HepG2 (cell line): ENCODE results near the gene AMBRA1. TPM values are rescaled to one million over a fixed set of nuclear protein-coding genes. Genes with fewer than 3 reads are reported as not detected.

Source experiments
- ATAC-seq: fragments of 200-7000 bp; cut with Tn5 transposase; 3 replicates; pipeline ENCODE4 v1.9.1; 2020; ENCODE audit warnings: mild to moderate bottlenecking, moderate library complexity
- BruUV-seq: library from RNA; stranded (reverse); fragments of 400-500 nt; replicated peaks from 2 replicates; lab custom pipeline; 2021; lab: Mats Ljungman, UMichigan
- CTCF ChIA-PET: fragments of 300-600 bp; formaldehyde crosslinking; extraction: SDS; loops from one replicate; lab custom pipeline; 2021; ENCODE audit warnings: low total read pairs, inconsistent platforms, low intra/inter-chr PET ratio; lab: Yijun Ruan, JAX
- POLR2A ChIA-PET: fragments of 350-600 bp; sonication (Branson Sonifier 250); formaldehyde crosslinking; loops from one replicate; lab custom pipeline; 2020; ENCODE audit warnings: antibody characterized with exemption, inconsistent platforms; lab: Yijun Ruan, JAX
- DNase-seq: peaks from one replicate; pipeline ENCODE4 v3.0.0-alpha.2; 2015; ENCODE audit warnings: low spot score
- FAIRE-seq: peaks from 3 replicates; lab custom pipeline; 2011; peaks lifted over from hg19 to GRCh38; lab: Jason Lieb, UNC
- H2AFZ ChIP-seq: one replicate; pipeline ENCODE4 v1.6.1; 2011; ENCODE audit warnings: low read length, inconsistent platforms
- H3K27ac ChIP-seq: fragments of 300-600 bp; 3 replicates; pipeline ENCODE4 v1.8.0; 2011; ENCODE audit warnings: mixed run types, mild to moderate bottlenecking, mixed read lengths, low read length, inconsistent platforms; ENCODE audit not compliant: insufficient read depth; ENCODE audit errors: extremely low read length
- H3K27me3 ChIP-seq, 2 experiments: fragments of 200-600 bp in 1 of 2; 2 replicates in 1 of 2; 3 replicates in 1 of 2; pipeline versions ENCODE4 v1.6.0 to v1.8.0; 2011; ENCODE audit warnings: low read length in 2 of 2, mild to moderate bottlenecking in 2 of 2, moderate library complexity in 2 of 2, inconsistent platforms in 1 of 2; ENCODE audit not compliant: insufficient read depth in 2 of 2, control insufficient read depth in 1 of 2
- H3K36me3 ChIP-seq, 2 experiments: fragments of 200-600 bp in 1 of 2; replicated peaks in 1 of 2; 2 replicates in 1 of 2; 3 replicates in 1 of 2; pipeline versions ENCODE4 v1.5.1 to v1.8.0; 2011; ENCODE audit warnings: low read length in 2 of 2, inconsistent platforms in 1 of 2; ENCODE audit not compliant: insufficient read depth in 2 of 2, control insufficient read depth in 1 of 2
- H3K4me1 ChIP-seq: 2 replicates; pipeline ENCODE4 v1.5.1; 2012; ENCODE audit warnings: low read length, inconsistent platforms; ENCODE audit not compliant: insufficient read depth
- H3K4me2 ChIP-seq: 2 replicates; pipeline ENCODE4 v1.6.0; 2011; ENCODE audit warnings: low read depth, low read length, inconsistent platforms
- H3K4me3 ChIP-seq, 3 experiments: fragments of 200-600 bp in 1 of 3; sonication (generic), shearing (Covaris generic) in 1 of 3; replicated peaks in 1 of 3; 2 replicates each; pipeline ENCODE4 v1.5.1; 2011 to 2016; ENCODE audit warnings: low read length in 3 of 3, inconsistent platforms in 2 of 3, low read depth in 2 of 3, mild to moderate bottlenecking in 2 of 3, control low read depth in 1 of 3, mixed read lengths in 1 of 3; ENCODE audit not compliant: insufficient read depth in 1 of 3
- H3K79me2 ChIP-seq: one replicate; pipeline ENCODE4 v1.6.1; 2011; ENCODE audit warnings: low read length, inconsistent platforms; ENCODE audit not compliant: insufficient read depth
- H3K9ac ChIP-seq: 2 replicates; pipeline ENCODE4 v1.6.0; 2011; ENCODE audit warnings: mild to moderate bottlenecking, low read depth, low read length, inconsistent platforms; ENCODE audit not compliant: insufficient read depth
- H3K9me3 ChIP-seq: 2 replicates; pipeline ENCODE4 v1.5.1; 2012; ENCODE audit warnings: mild to moderate bottlenecking, low read length
- H4K20me1 ChIP-seq: 2 replicates; pipeline ENCODE4 v1.6.0; 2011; ENCODE audit warnings: inconsistent platforms, mild to moderate bottlenecking, low read length, moderate library complexity; ENCODE audit not compliant: insufficient read depth
- ADNP ChIP-seq: sonication (generic); formaldehyde crosslinking; IDR thresholded peaks from 2 replicates; pipeline ENCODE4 v1.4.0; 2020; ENCODE audit warnings: missing genetic modification reagents
- ARHGAP35 ChIP-seq: sonication (generic); formaldehyde crosslinking; IDR thresholded peaks from 2 replicates; pipeline ENCODE4 v1.9.0; 2022; ENCODE audit warnings: mild to moderate bottlenecking, inconsistent platforms, moderate library complexity, missing genetic modification reagents, borderline replicate concordance
- BORCS8-MEF2B ChIP-seq: sonication (generic); formaldehyde crosslinking; IDR thresholded peaks from 2 replicates; pipeline ENCODE4 v1.8.0; 2022; ENCODE audit warnings: mild to moderate bottlenecking, missing genetic modification reagents
- GLMP ChIP-seq: sonication (generic); formaldehyde crosslinking; IDR thresholded peaks from 2 replicates; pipeline ENCODE4 v1.9.0; 2021; ENCODE audit warnings: missing genetic modification reagents, mild to moderate bottlenecking, borderline replicate concordance
- MEIS2 ChIP-seq: sonication (generic); formaldehyde crosslinking; IDR thresholded peaks from 2 replicates; pipeline ENCODE4 v1.9.0; 2021; ENCODE audit warnings: mild to moderate bottlenecking, missing genetic modification reagents
- SNRNP70 ChIP-seq: fragments of 200-400 bp; formaldehyde crosslinking; IDR thresholded peaks from 2 replicates; pipeline ENCODE4 v1.6.1; 2017; ENCODE audit warnings: mild to moderate bottlenecking, low read depth, low read length, moderate library complexity
- TEAD2 ChIP-seq: sonication (generic); formaldehyde crosslinking; IDR thresholded peaks from 2 replicates; pipeline ENCODE4 v1.9.0; 2021; ENCODE audit warnings: missing genetic modification reagents
- TEAD3 ChIP-seq: optimal IDR thresholded peaks from 2 replicates; pipeline ENCODE3; 2016; ENCODE audit warnings: borderline replicate concordance
- ZFP37 ChIP-seq: sonication (generic); formaldehyde crosslinking; IDR thresholded peaks from 2 replicates; pipeline ENCODE4 v1.4.0; 2020; ENCODE audit warnings: missing genetic modification reagents, borderline replicate concordance
- ZNF224 ChIP-seq: sonication (generic); formaldehyde crosslinking; IDR thresholded peaks from 2 replicates; pipeline ENCODE4 v1.5.0; 2020; ENCODE audit warnings: mild to moderate bottlenecking, missing genetic modification reagents
- ZNF670 ChIP-seq: sonication (generic); formaldehyde crosslinking; IDR thresholded peaks from 2 replicates; pipeline ENCODE4 v1.8.0; 2022; ENCODE audit warnings: mild to moderate bottlenecking, missing genetic modification reagents, borderline replicate concordance
- ZNF749 ChIP-seq: sonication (generic); formaldehyde crosslinking; IDR thresholded peaks from 2 replicates; pipeline ENCODE4 v1.8.0; 2022; ENCODE audit warnings: mild to moderate bottlenecking, missing genetic modification reagents, moderate library complexity, borderline replicate concordance
- ZNF839 ChIP-seq: sonication (generic); formaldehyde crosslinking; IDR thresholded peaks from 2 replicates; pipeline ENCODE4 v1.4.0; 2020; ENCODE audit warnings: missing genetic modification reagents, mild to moderate bottlenecking, borderline replicate concordance
- ZNF841 ChIP-seq: sonication (generic); formaldehyde crosslinking; IDR thresholded peaks from 2 replicates; pipeline ENCODE4 v1.8.1; 2023; ENCODE audit warnings: missing genetic modification reagents, borderline replicate concordance
- WGBS: methylation state at CpG from one replicate; pipeline ENCODE4 v1.1.6; 2017; ENCODE audit warnings: low lambda C conversion rate; 5-methylcytosine and 5-hydroxymethylcytosine counted together
- in situ Hi-C: cut with HindIII; loops from 2 replicates; pipeline ENCODE4 v1.10.0; 2017; ENCODE audit warnings: low pct_unique_long_range_greater_than_20kb; ENCODE audit not compliant: extremely low pct_ligation_motif_present
- intact Hi-C: fragments of 100-400 bp; cut with micrococcal nuclease; formaldehyde crosslinking; loops from one replicate; pipeline ENCODE4 v1.10.0; 2022; ENCODE audit not compliant: unreplicated experiment
- polyA plus RNA-seq, 8 experiments: library from polyadenylated mRNA; depleted of rRNA in 3 of 8; stranded (reverse) in 7 of 8; unstranded in 1 of 8; fragments of >200 nt; fragmentation: Illumina TruSeq in 4 of 8; extraction: Trizol in 4 of 8; gene quantifications; 2 replicates each; pipeline versions ENCODE4 v1.2.1 to v1.2.3, GENCODE V29; 2011 to 2016; ENCODE audit warnings: low read depth in 4 of 8, missing spikeins in 1 of 8, mixed read lengths in 1 of 8; ENCODE audit not compliant: insufficient read depth in 1 of 8
- total RNA-seq, 5 experiments: library from RNA; depleted of rRNA; stranded (reverse); fragments of >200 nt; fragmentation: Illumina TruSeq; extraction: Trizol; gene quantifications; 2 replicates each; pipeline ENCODE4 v1.2.3, GENCODE V29; 2016; ENCODE audit warnings: low read depth in 1 of 5
- TF ChIP-seq, protein P1 (sequence below): sonication (generic); formaldehyde crosslinking; IDR thresholded peaks from 2 replicates; pipeline ENCODE4 v1.5.0; 2020; ENCODE audit warnings: missing genetic modification reagents, mild to moderate bottlenecking, borderline replicate concordance
- TF ChIP-seq, protein P2 (sequence below): sonication (generic); formaldehyde crosslinking; IDR thresholded peaks from 2 replicates; pipeline ENCODE4 v1.4.0; 2020; ENCODE audit warnings: mild to moderate bottlenecking, missing genetic modification reagents
- TF ChIP-seq, protein P3 (sequence below): sonication (generic); formaldehyde crosslinking; IDR thresholded peaks from 2 replicates; pipeline ENCODE4 v1.4.0; 2020; ENCODE audit warnings: low read depth, missing genetic modification reagents

The AMBRA1 gene
- total and polyA plus RNA-seq, 2 of the 13 experiments (the other 11 are each of a cell fraction or from before 2014, with no cell fraction given): 15.7 to 26.0 TPM

DNA sequence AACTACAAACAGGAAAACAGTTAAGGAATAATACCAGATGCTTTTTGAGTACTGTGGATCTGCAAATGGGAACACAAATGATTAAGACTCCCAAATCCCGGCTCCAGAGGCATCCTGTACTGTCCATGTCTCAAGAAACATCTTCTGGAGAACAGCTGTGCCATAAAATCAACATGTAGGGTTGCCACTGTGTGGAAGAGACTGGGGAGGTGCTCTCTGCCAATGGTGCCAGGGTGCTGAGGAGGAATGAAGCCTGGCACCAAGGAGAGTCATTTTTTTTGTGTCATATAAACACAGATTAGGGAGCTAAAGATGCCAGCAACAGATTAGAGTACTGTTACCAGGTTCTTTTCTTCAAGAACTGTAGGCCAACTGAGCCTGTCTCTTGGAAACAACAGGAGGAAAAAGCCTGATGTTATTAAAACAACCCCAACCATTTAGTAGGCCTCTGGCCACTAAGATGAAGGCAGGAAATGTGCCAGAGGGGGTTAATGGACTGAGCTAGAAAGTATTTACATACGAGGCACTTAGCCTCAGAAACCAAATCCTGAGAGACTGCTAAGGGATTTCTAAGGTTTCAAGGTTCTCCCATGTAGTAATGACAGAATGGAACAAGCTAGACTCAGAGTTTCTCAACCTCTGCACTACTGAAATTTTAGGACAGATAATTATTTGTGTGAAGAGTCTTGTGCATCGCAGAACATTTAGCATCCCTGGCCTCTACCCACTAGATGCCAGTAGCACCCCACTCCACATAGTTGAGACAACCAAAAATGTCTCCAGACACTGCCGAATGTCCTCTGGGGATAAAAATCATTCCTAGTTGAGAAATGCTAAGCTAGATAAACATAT, 147.7 kb downstream of the AMBRA1 start:
- Histone ChIP-seq H3K27me3 (no peaks in the 10 kb centered on the region), H3K4me2 (no peak overlapping the region), H3K4me1 (no peaks in the 10 kb centered on the region), H3K9ac (no peak overlapping the region), H3K36me3 (peaks cover 9 to 30% of the 10 kb centered on the region in 2 experiments; a peak in 3 of 5 replicates)
- no peak for FAIRE-seq
- BruUV-seq: no TSS peak
- TF ChIP-seq ZFP37 (CRISPR knock-in tag): no peak
- TF ChIP-seq ZNF670 (CRISPR knock-in tag): no peak
- TF ChIP-seq ZNF841 (CRISPR knock-in tag): no peak
- no peak for TF ChIP-seq MEIS2 (CRISPR knock-in tag)
- no peak for TF ChIP-seq GLMP (CRISPR knock-in tag)
- TF ChIP-seq ARHGAP35 (CRISPR knock-in tag): no peak
- no peak for TF ChIP-seq ZNF749 (CRISPR knock-in tag)
- TF ChIP-seq BORCS8-MEF2B (CRISPR knock-in tag): no peak
- no peak for TF ChIP-seq ZNF839
- no peak for TF ChIP-seq TEAD3 (CRISPR knock-in tag)
- TF ChIP-seq, protein P1, sequence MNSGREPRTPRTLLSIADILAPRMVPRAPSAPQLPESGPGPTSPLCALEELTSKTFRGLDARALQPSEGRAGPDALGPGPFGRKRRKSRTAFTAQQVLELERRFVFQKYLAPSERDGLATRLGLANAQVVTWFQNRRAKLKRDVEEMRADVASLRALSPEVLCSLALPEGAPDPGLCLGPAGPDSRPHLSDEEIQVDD (CRISPR knock-in tag): no peak
- TF ChIP-seq, protein P2, sequence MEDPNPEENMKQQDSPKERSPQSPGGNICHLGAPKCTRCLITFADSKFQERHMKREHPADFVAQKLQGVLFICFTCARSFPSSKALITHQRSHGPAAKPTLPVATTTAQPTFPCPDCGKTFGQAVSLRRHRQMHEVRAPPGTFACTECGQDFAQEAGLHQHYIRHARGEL: no peak
- no peak for TF ChIP-seq SNRNP70
- TF ChIP-seq, protein P3, sequence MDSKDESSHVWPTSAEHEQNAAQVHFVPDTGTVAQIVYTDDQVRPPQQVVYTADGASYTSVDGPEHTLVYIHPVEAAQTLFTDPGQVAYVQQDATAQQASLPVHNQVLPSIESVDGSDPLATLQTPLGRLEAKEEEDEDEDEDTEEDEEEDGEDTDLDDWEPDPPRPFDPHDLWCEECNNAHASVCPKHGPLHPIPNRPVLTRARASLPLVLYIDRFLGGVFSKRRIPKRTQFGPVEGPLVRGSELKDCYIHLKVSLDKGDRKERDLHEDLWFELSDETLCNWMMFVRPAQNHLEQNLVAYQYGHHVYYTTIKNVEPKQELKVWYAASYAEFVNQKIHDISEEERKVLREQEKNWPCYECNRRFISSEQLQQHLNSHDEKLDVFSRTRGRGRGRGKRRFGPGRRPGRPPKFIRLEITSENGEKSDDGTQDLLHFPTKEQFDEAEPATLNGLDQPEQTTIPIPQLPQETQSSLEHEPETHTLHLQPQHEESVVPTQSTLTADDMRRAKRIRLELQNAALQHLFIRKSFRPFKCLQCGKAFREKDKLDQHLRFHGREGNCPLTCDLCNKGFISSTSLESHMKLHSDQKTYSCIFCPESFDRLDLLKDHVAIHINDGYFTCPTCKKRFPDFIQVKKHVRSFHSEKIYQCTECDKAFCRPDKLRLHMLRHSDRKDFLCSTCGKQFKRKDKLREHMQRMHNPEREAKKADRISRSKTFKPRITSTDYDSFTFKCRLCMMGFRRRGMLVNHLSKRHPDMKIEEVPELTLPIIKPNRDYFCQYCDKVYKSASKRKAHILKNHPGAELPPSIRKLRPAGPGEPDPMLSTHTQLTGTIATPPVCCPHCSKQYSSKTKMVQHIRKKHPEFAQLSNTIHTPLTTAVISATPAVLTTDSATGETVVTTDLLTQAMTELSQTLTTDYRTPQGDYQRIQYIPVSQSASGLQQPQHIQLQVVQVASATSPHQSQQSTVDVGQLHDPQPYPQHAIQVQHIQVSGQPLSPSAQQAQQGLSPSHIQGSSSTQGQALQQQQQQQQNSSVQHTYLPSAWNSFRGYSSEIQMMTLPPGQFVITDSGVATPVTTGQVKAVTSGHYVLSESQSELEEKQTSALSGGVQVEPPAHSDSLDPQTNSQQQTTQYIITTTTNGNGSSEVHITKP (CRISPR knock-in tag): no peak
- no peak for TF ChIP-seq ZNF224 (CRISPR knock-in tag)
- no peak for TF ChIP-seq TEAD2 (CRISPR knock-in tag)
- no peak for TF ChIP-seq ADNP (CRISPR knock-in tag)
- TF ChIP-seq, all 625 proteins: peak for 0
- Histone ChIP-seq H3K9me3 (no peaks in the 10 kb centered on the region), H3K79me2 (peaks cover 14% of the 10 kb centered on the region), H4K20me1 (peaks cover 13% of the 10 kb centered on the region; the same call in 1 of the 2 replicates), H3K27ac (no peak overlapping the region), H3K4me3 (no peak overlapping the region), H2AFZ (no peak overlapping the region)
- DNase-seq (no peak), ATAC-seq (no peak)
- intact Hi-C loops: no loop called here
- in situ Hi-C loops: no loop called here
- CTCF ChIA-PET: no interaction called here
- WGBS: 96% methylated on average over 4 of the region's 4 CpGs
- POLR2A ChIA-PET: no interaction called here
